Skeletal muscle cell (primary cell): ENCODE results near the gene RPE.

Experiments used
- DNase-seq: peaks from one replicate; pipeline ENCODE4 v3.0.0-alpha.2; 2010; ENCODE audit warnings: low read depth
- H3K4me3 ChIP-seq: 2 replicates; pipeline ENCODE4 v1.5.1; 2011; ENCODE audit warnings: low read depth, mild to moderate bottlenecking, control low read depth, low read length, moderate library complexity

Gene RPE

DNA sequence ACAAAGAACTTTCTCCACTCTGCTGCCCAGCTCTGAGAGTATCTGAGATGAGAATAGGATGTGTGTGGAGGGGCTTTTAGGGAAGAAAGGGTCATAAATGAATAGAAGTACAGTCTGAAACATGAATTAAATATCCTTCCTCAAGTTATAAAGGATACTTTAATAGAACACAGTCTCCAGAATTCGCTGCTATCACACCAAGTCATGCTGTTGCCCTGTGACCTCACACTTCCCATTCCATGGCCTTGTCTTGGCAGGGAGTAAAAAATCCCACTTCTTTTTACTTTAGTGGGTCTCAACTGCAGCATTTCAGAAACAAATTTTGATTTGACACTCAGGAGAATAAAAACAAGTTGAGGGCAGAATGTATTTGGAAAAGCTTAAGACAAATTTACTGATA, 3.8 kb upstream of the RPE start:
- no peak for DNase-seq
- no peak overlapping the region for H3K4me3 ChIP-seq

- no peak overlapping the region for H3K4me3 ChIP-seq
- DNase-seq = no peak
These were observed 1.7 kb upstream of the RPE start for GRCh38 chr2:210000464-210001324.

GRCh38 chr2:210003359-210003758, 921 bp downstream of the RPE start:
- peak overlapping the region; percentile 93 for H3K4me3 ChIP-seq
- no peak for DNase-seq

GRCh38 chr2:210004881-210005280, 2.4 kb downstream of the RPE start:
- H3K4me3 ChIP-seq = no peak overlapping the region

DNA sequence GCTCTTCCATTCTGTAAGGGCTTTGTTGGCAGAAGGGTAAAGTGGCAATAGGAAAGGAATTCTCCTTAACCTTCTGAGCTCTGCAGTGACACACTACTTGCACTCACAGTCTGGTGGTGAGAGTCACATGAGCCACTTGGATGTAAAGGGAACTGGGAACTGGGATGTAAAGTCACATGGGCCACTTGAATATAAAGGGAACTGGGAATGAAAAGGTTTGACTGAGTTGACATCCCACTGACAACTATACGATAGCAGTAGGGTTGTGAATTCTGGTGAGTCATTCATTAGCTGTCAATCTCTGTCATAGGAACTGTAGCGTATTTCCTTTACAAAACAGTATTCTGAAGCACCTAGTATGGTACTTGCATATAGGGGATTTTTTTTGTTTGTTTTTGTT, 5.5 kb downstream of the RPE start:
- H3K4me3 ChIP-seq = no peak overlapping the region
- no peak for DNase-seq

More at GRCh38 chr2:210004881-210005280, 2.4 kb downstream of the RPE start:
- DNase-seq = no peak

DNA sequence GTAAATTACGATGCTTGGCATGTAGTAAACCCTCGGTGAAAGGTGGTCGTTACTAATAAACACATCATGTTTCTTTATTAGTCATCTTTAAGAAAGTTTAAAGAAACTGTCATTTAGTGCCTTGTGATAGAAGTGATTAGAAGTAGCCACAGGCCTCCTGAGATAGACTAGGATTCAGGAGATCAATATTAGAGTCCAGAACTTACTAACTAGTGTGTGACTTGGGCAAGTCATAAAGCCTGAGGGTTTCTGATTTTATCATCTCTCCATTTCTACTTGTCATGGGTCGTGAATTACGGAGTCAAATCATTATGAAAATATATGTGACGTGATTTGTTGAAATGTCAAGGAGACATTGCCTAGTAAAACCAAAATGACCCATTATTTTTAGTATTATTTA, 6.7 kb downstream of the RPE start:
- no peak for DNase-seq
- H3K4me3 ChIP-seq = no peak overlapping the region

- no peak overlapping the region for H3K4me3 ChIP-seq
- DNase-seq = no peak
These were observed 7.5 kb downstream of the RPE start for GRCh38 chr2:210009896-210010295.

GRCh38 chr2:210020138-210020537, 17.7 kb downstream of the RPE start:
- H3K4me3 ChIP-seq = no peak overlapping the region
- no peak for DNase-seq

GRCh38 chr2:210022824-210023223, 20.4 kb downstream of the RPE start:
- H3K4me3 ChIP-seq = no peak overlapping the region
- no peak for DNase-seq

DNA sequence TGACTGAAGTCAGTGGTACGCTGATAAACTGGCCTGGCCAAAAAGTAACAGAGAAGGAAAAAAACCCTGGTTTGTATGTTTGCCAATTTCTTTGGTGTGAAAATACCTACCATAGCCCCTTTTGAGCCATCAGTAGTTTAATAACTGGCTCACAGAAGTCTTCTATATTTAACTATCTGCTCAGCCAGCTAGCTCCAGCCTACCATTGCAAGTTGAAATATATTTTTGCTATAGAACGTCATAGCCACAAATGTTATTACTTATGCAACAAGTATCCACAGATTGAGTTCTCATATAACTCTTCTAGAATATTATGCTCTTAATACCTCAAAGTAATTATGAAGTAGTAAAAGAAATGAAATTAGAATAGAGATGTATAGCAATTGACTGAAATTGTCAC, 25.2 kb downstream of the RPE start:
- no peak for DNase-seq

DNA sequence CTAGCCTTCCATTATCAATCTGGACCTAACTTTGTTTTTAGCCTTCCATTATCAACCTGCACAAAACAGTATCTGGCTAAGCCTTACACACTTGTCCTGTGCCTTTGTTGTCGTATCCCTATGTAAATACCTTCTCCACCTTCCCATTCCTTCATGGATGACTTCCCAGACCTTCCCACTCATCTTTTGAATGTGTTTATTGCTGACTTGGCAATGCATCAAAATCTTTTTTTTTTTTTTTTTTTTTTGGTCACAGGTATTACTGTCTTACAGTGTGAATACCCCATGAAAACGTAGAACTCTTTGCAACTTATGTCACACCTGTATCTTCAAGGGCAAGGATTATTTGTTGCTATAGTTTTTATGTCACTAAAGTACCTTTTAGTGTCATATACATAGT, 25.7 kb downstream of the RPE start:
- DNase-seq = no peak
- H3K4me3 ChIP-seq = no peak overlapping the region

More for the DNA sequence above, 25.2 kb downstream of the RPE start:
- H3K4me3 ChIP-seq = no peak overlapping the region

- no peak for DNase-seq
These were observed 31.7 kb downstream of the RPE start for GRCh38 chr2:210034087-210034683.

DNA sequence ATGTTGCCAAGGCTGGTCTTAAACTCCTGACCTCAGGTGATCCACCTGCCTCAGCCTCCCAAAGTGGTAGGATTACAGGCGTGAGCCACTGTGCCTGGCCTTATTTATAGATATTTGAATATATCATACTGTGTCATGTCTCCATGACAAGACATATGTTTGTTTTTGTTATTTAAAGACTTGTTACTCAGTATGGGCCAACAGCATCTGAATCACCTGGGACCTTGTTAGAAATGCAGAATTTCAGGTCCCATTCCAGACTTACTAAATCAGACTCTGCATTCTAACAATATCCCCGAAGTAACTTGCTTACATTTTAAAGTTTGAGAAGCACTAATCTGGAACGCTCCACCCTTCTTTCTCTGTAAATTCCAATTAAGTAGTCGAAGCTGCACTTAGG, 33.2 kb downstream of the RPE start:
- no peak overlapping the region for H3K4me3 ChIP-seq

More at GRCh38 chr2:210034087-210034683, 31.7 kb downstream of the RPE start:
- H3K4me3 ChIP-seq = no peak overlapping the region

DNA sequence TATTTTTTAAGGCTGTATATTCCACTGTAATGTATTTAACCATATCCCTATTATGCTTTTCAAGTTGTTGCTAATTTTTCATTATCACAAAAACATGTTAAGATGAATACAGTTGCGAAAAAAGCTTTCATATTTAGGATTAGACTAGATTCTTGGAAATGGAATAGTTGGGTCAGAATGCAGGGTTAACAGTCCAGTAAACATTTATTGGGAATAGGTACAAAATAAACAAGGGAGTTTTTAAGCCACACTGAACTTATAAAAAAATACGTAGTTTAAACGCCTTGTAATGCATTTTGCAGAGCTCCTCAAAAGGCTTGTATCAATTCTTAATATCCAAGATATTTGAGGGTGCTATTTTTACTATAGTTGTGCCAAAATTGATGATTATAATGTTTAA, 35.6 kb downstream of the RPE start:
- no peak overlapping the region for H3K4me3 ChIP-seq
- DNase-seq = no peak

More for the DNA sequence above, 33.2 kb downstream of the RPE start:
- DNase-seq = no peak

- no peak overlapping the region for H3K4me3 ChIP-seq
- DNase-seq = no peak
These were observed 44.5 kb downstream of the RPE start for GRCh38 chr2:210046851-210047500.

GRCh38 chr2:210049831-210050230, 47.4 kb downstream of the RPE start:
- no peak overlapping the region for H3K4me3 ChIP-seq
- DNase-seq = peak; percentile 10

- DNase-seq = no peak
- no peak overlapping the region for H3K4me3 ChIP-seq
These were observed 48.4 kb downstream of the RPE start for GRCh38 chr2:210050885-210051284.

DNA sequence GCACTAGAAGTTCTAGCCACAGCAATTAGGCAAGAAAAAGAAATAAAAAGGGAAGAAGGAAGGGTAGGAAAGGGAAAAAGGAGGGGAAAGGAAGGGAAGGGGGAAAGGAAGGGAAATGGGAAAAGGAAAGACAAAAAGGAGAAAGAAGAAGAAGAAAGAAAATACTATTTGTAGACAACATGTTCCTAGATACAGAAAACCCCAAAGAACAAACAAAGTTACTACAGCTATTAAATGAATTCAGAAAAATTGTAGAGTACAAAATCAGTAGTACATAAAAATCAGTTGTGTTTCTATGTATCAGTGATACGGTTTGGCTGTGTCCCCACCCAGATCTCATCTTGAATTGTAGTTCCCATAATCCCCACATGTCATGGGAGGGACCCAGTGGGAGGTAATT, 52.3 kb downstream of the RPE start:
- no peak for DNase-seq
- H3K4me3 ChIP-seq = no peak overlapping the region

GRCh38 chr2:210055825-210056224, 53.4 kb downstream of the RPE start:
- DNase-seq = no peak
- no peak overlapping the region for H3K4me3 ChIP-seq

- no peak for DNase-seq
- H3K4me3 ChIP-seq = no peak overlapping the region
These were observed 60.9 kb downstream of the RPE start for GRCh38 chr2:210063306-210063705.
